WTC11 (cell line): ENCODE data around the gene BDH1.

ENCODE experiments used
- CBFB ChIP-seq: sonication (generic); formaldehyde crosslinking; IDR thresholded peaks from 2 replicates; pipeline ENCODE4 v1.8.1; 2022; ENCODE audit warnings: mild to moderate bottlenecking, low read depth, missing genetic modification reagents
- CTCF ChIP-seq: fragments of 200-600 bp; IDR thresholded peaks from 2 replicates; pipeline ENCODE4 v1.8.0; 2022; ENCODE audit warnings: antibody characterized with exemption
- ESRRA ChIP-seq: sonication (generic); formaldehyde crosslinking; IDR thresholded peaks from 2 replicates; pipeline ENCODE4 v1.8.1; 2022; ENCODE audit warnings: mild to moderate bottlenecking, missing genetic modification reagents, borderline replicate concordance
- FOXJ3 ChIP-seq: sonication (generic); formaldehyde crosslinking; IDR thresholded peaks from 2 replicates; pipeline ENCODE4 v1.9.0; 2021; ENCODE audit warnings: missing genetic modification reagents, mild to moderate bottlenecking, borderline replicate concordance
- JUN ChIP-seq: sonication (generic); formaldehyde crosslinking; IDR thresholded peaks from 2 replicates; pipeline ENCODE4 v1.8.0; 2023; ENCODE audit warnings: mild to moderate bottlenecking, missing genetic modification reagents
- MAX ChIP-seq: sonication (generic); formaldehyde crosslinking; IDR thresholded peaks from 2 replicates; pipeline ENCODE4 v1.8.0; 2022; ENCODE audit warnings: mild to moderate bottlenecking, missing genetic modification reagents
- SMAD3 ChIP-seq: sonication (generic); formaldehyde crosslinking; IDR thresholded peaks from 2 replicates; pipeline ENCODE4 v1.8.0; 2022; ENCODE audit warnings: missing genetic modification reagents, mild to moderate bottlenecking, borderline replicate concordance
- TP53 ChIP-seq: sonication (generic); formaldehyde crosslinking; IDR thresholded peaks from 2 replicates; pipeline ENCODE4 v1.8.1; 2023; ENCODE audit warnings: mild to moderate bottlenecking, missing genetic modification reagents
- ZBTB21 ChIP-seq: sonication (generic); formaldehyde crosslinking; IDR thresholded peaks from 2 replicates; pipeline ENCODE4 v1.8.1; 2023; ENCODE audit warnings: mild to moderate bottlenecking, missing genetic modification reagents, borderline replicate concordance
- ZNF232 ChIP-seq: sonication (generic); formaldehyde crosslinking; IDR thresholded peaks from 2 replicates; pipeline ENCODE4 v1.8.0; 2022; ENCODE audit warnings: mild to moderate bottlenecking, missing genetic modification reagents
- ZNF396 ChIP-seq: fragments of 250-450 bp; sonication (Bioruptor Pico); IDR thresholded peaks from 2 replicates; pipeline ENCODE4 v1.8.0; 2021; ENCODE audit warnings: mild to moderate bottlenecking, moderate library complexity, borderline replicate concordance
- ZNF512 ChIP-seq: sonication (generic); formaldehyde crosslinking; IDR thresholded peaks from 2 replicates; pipeline ENCODE4 v1.8.1; 2022; ENCODE audit warnings: missing genetic modification reagents, borderline replicate concordance
- TF ChIP-seq, protein P1 (sequence below): sonication (generic); formaldehyde crosslinking; IDR thresholded peaks from 2 replicates; pipeline ENCODE4 v1.8.0; 2022; ENCODE audit warnings: mild to moderate bottlenecking, missing genetic modification reagents
- TF ChIP-seq, protein P2 (sequence below): fragments of 250-450 bp; sonication (Bioruptor Pico); IDR thresholded peaks from 2 replicates; pipeline ENCODE4 v1.9.0; 2021; ENCODE audit warnings: mild to moderate bottlenecking

DNA sequence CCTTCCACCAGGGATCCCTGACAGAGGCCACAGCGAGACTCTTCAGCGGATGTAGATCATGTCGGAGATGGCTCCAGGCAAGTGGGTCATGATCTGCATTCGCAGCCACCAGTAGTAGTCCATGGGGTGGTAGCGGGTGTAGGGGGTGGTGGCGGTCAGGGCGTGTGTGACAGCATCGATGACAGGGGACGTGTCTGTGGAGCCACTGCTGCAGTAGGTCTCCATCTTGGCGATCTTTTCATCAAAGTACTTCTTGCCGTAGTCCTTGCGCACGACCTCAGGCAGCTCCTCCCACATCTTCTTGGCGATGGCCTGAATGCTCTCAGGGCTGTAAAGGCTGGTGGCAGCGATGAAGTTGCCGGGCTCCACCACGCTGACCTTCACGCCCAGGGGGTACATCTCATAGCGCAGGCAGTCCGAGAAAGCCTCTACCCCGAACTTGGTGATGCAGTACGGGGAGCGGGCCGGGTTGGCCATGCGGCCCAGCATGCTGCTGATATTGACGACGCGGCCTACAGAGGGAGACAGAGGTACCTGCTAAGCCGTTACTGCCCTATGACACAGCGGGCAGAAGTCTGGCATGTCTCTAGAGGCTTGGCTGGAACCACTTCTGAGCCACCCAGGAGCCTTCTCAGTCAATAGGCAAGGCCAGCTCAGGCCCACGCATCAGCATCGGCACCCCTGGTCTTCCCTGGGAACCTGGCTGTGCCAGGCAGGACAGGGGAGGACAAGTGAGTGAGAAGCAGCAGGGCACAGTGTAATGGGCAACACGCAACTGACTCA lies 43.7 kb downstream of the BDH1 start:
- TF ChIP-seq SMAD3 (CRISPR knock-in tag): no peak
- TF ChIP-seq CBFB (CRISPR knock-in tag): no peak
- no peak for TF ChIP-seq CTCF
- no peak for TF ChIP-seq ZNF232 (CRISPR knock-in tag)
- TF ChIP-seq, protein P1, sequence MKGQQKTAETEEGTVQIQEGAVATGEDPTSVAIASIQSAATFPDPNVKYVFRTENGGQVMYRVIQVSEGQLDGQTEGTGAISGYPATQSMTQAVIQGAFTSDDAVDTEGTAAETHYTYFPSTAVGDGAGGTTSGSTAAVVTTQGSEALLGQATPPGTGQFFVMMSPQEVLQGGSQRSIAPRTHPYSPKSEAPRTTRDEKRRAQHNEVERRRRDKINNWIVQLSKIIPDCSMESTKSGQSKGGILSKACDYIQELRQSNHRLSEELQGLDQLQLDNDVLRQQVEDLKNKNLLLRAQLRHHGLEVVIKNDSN (CRISPR knock-in tag): no peak
- no peak for TF ChIP-seq ESRRA (CRISPR knock-in tag)
- no peak for TF ChIP-seq JUN (CRISPR knock-in tag)
- TF ChIP-seq ZNF396: no peak
- no peak for TF ChIP-seq FOXJ3
- TF ChIP-seq, protein P2, sequence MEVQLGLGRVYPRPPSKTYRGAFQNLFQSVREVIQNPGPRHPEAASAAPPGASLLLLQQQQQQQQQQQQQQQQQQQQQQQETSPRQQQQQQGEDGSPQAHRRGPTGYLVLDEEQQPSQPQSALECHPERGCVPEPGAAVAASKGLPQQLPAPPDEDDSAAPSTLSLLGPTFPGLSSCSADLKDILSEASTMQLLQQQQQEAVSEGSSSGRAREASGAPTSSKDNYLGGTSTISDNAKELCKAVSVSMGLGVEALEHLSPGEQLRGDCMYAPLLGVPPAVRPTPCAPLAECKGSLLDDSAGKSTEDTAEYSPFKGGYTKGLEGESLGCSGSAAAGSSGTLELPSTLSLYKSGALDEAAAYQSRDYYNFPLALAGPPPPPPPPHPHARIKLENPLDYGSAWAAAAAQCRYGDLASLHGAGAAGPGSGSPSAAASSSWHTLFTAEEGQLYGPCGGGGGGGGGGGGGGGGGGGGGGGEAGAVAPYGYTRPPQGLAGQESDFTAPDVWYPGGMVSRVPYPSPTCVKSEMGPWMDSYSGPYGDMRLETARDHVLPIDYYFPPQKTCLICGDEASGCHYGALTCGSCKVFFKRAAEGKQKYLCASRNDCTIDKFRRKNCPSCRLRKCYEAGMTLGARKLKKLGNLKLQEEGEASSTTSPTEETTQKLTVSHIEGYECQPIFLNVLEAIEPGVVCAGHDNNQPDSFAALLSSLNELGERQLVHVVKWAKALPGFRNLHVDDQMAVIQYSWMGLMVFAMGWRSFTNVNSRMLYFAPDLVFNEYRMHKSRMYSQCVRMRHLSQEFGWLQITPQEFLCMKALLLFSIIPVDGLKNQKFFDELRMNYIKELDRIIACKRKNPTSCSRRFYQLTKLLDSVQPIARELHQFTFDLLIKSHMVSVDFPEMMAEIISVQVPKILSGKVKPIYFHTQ (CRISPR knock-in tag): no peak
- no peak for TF ChIP-seq ZNF512 (CRISPR knock-in tag)
- TF ChIP-seq MAX (CRISPR knock-in tag): 0 out of 2 replicates have a peak, but pooled peaks have one; percentile 49
- TF ChIP-seq TP53 (CRISPR knock-in tag): no peak
- no peak for TF ChIP-seq ZBTB21
